ENCODE measurements around the gene PSMD1. TPM values are rescaled to one million over a fixed set of nuclear protein-coding genes. Genes with fewer than 3 reads are reported as not detected.

PSMD1 gene
- total and polyA plus RNA-seq, 11 donors = 33.2 to 124 (median 86.1) TPM

GRCh38 chr2:231030725-231031124 lies 25.9 kb upstream of the PSMD1 start:
- H3K4me3 ChIP-seq = no peak overlapping the region
- H3K4me1 ChIP-seq = no peaks in the 10 kb centered on the region
- WGBS, 4 donors = 81 to 91% (median 82%) methylated on average over 3 of the region's 3 CpGs
- peaks cover 0 to 49% (median 10%) of the 10 kb centered on the region in 9 donors for H3K27me3 ChIP-seq
- TF ChIP-seq CTCF (IDR thresholded peaks at IDR 0.05) (no peak), POLR2A (IDR thresholded peaks at IDR 0.05) (no peak)
- H3K9me3 ChIP-seq = no peaks in the 10 kb centered on the region
- DNase-seq = no peak
- no peaks in the 10 kb centered on the region for H3K36me3 ChIP-seq
- intact Hi-C loops (cut with DNase I) = no loop called here
- ATAC-seq = no peak
- no peak overlapping the region for H3K27ac ChIP-seq

GRCh38 chr2:231032575-231033140 lies 24.0 kb upstream of the PSMD1 start:
- no peak for ATAC-seq
- H3K9me3 ChIP-seq = no peaks in the 10 kb centered on the region
- H3K4me1 ChIP-seq = peaks cover 0 to 8% (median 0%) of the 10 kb centered on the region in 12 donors
- no peak overlapping the region for H3K27ac ChIP-seq
- intact Hi-C loops (cut with DNase I) = no loop called here
- no peak overlapping the region for H3K4me3 ChIP-seq
- H3K27me3 ChIP-seq = peaks cover 0 to 57% (median 21%) of the 10 kb centered on the region in 9 donors
- DNase-seq = no peak
- H3K36me3 ChIP-seq = no peaks in the 10 kb centered on the region
- no peak for TF ChIP-seq CTCF (IDR thresholded peaks at IDR 0.05)
- no peak for TF ChIP-seq POLR2A (IDR thresholded peaks at IDR 0.05)
- WGBS, 4 donors = 70 to 90% (median 73%) methylated on average over 4 to 5 of the region's 5 CpGs

- Histone ChIP-seq H3K4me1 (peaks cover 0 to 14% (median 0%) of the 10 kb centered on the region in 12 donors), H3K4me3 (no peak overlapping the region), H3K27ac (no peak overlapping the region), H3K27me3 (peaks cover 4 to 62% (median 26%) of the 10 kb centered on the region in 9 donors), H3K36me3 (no peaks in the 10 kb centered on the region), H3K9me3 (no peaks in the 10 kb centered on the region)
- DNase-seq (no peak), ATAC-seq (no peak)
- no peak for TF ChIP-seq POLR2A (IDR thresholded peaks at IDR 0.05)
- TF ChIP-seq CTCF (IDR thresholded peaks at IDR 0.05) = no peak
- intact Hi-C loops (cut with DNase I) = no loop called here
- 61 to 69% (median 63%) methylated on average over 11 of the region's 11 CpGs for WGBS, 4 donors
These were observed 23.2 kb upstream of the PSMD1 start for GRCh38 chr2:231033147-231034132.

GRCh38 chr2:231034291-231034882 lies 22.3 kb upstream of the PSMD1 start:
- DNase-seq = no peak
- no peak for ATAC-seq
- no peaks in the 10 kb centered on the region for H3K36me3 ChIP-seq
- no peak overlapping the region for H3K4me3 ChIP-seq
- TF ChIP-seq CTCF (IDR thresholded peaks at IDR 0.05) (no peak), POLR2A (IDR thresholded peaks at IDR 0.05) (no peak)
- peaks cover 0 to 15% (median 0%) of the 10 kb centered on the region in 12 donors for H3K4me1 ChIP-seq
- H3K27ac ChIP-seq = no peak overlapping the region
- intact Hi-C loops (cut with DNase I) = no loop called here
- 40 to 46% (median 44%) methylated on average over 4 of the region's 4 CpGs for WGBS, 4 donors
- no peaks in the 10 kb centered on the region for H3K9me3 ChIP-seq
- H3K27me3 ChIP-seq = peaks cover 4 to 69% (median 33%) of the 10 kb centered on the region in 9 donors
